ENCODE measurements around the gene HS6ST2.

Gene HS6ST2

GRCh38 chrX:132848296-132848970 lies 110.0 kb downstream of the HS6ST2 start:
- TF ChIP-seq, protein P1, sequence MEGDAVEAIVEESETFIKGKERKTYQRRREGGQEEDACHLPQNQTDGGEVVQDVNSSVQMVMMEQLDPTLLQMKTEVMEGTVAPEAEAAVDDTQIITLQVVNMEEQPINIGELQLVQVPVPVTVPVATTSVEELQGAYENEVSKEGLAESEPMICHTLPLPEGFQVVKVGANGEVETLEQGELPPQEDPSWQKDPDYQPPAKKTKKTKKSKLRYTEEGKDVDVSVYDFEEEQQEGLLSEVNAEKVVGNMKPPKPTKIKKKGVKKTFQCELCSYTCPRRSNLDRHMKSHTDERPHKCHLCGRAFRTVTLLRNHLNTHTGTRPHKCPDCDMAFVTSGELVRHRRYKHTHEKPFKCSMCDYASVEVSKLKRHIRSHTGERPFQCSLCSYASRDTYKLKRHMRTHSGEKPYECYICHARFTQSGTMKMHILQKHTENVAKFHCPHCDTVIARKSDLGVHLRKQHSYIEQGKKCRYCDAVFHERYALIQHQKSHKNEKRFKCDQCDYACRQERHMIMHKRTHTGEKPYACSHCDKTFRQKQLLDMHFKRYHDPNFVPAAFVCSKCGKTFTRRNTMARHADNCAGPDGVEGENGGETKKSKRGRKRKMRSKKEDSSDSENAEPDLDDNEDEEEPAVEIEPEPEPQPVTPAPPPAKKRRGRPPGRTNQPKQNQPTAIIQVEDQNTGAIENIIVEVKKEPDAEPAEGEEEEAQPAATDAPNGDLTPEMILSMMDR (IDR thresholded peaks at IDR 0.05; ENCODE audit: low read depth, low read length), result no peak
- no peak for DNase-seq (ENCODE audit: extremely low read depth, low read depth)

- DNase-seq (ENCODE audit: extremely low read depth, low read depth), result no peak
- TF ChIP-seq, protein P1 (IDR thresholded peaks at IDR 0.05; ENCODE audit: low read depth, low read length), result no peak
Observed at GRCh38 chrX:132843363-132843762, 115.1 kb downstream of the HS6ST2 start.

DNA sequence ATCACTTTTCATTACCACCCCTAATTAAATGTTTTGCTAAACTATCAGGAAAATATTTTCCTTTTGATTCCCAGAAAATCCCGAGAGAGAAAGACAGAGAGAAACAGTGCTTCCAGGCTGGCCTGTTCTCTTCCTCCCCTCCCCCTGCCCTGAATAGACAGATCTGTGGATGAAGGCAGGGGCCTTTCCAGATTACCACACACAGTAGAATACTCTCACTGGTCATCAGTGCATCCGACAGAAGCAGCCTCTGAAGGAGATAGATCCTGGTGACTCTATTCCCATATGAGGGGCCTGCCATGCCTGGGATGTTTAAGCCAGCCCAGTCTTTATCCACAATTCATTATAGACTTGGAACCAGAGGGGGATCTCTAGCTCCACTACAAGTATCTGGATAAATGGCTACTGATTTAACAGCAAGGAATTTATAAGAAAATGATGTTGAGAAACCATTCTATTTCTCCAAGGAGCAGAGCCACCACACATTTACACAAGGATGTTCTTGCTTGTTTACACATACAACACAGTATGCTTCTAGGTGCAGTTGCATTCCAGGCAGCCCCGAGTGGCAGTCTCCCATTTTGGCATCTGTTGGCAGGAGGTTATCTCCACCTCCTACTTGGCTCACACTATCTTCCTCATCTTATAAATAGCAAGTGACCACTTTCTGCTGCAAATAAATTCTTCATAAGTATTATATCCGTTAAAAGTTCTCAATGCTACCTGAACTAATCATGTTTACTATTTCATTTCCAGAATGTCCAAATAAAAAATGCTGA lies 115.8 kb downstream of the HS6ST2 start:
- no peak for DNase-seq (ENCODE audit: extremely low read depth, low read depth)
- TF ChIP-seq, protein P1 (IDR thresholded peaks at IDR 0.05; ENCODE audit: low read depth, low read length), result no peak

- no peak for DNase-seq (ENCODE audit: extremely low read depth, low read depth)
- TF ChIP-seq, protein P1 (IDR thresholded peaks at IDR 0.05; ENCODE audit: low read depth, low read length), result no peak
Observed at GRCh38 chrX:132837967-132838366, 120.5 kb downstream of the HS6ST2 start.

DNA sequence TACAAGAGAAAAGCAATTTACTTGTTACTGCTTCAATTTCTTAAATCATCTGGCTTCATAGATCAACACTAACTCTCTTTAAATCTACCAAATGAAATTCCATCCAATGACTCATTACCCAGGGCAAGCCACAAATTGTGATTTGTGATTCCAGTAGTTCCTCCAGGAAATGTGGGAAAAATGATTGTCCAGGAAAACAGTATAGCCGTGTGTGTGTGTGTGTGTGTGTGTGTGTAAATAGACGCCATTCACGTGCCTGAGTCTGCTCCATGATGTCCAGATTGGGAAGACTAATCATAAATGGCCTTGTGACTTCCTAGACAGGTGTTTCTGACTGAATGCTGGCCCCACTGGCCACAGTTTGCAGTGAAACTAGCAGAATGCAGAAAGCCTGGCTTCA lies 121.3 kb downstream of the HS6ST2 start:
- TF ChIP-seq, protein P1 (IDR thresholded peaks at IDR 0.05; ENCODE audit: low read depth, low read length), result no peak
- DNase-seq (ENCODE audit: extremely low read depth, low read depth), result no peak

DNA sequence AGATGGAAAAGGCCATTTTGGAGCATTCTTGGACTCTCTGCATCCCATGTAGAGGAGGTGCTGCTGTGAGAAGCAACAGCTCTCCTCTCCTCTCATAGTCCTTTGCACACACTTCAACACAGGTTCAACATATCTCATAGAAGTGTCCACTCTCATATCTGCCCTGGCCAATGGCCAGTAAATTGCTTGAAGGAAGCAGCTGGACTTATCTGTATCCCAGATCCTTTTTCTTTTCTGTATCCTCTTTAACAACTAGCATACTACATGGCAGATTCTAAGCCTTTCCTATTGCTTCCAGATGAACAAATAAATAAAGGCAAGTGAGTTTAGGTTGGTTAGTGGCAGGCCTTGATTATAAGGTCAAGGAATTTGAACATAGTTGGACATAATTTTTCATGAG lies 122.0 kb downstream of the HS6ST2 start:
- TF ChIP-seq, protein P1 (IDR thresholded peaks at IDR 0.05; ENCODE audit: low read depth, low read length), result no peak

DNA sequence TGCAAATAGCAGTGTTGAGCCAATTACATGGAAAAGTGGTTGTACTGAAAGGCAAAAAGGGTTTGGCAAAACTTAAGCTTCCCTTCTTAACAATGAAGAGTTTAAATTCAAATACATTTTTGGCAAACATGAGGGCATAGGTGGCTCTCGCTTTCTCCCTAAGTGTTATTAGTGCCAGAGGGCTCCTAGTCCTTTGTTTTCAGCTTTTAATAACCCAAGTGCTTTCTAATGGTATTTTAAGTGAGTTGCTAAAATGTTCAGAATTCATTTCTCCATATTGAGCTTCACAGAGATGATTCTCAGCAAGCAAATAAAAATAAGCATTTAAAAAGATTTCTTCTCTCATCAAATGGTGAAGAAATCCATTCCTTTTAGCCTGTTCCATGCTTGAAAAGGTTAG lies 123.7 kb downstream of the HS6ST2 start:
- TF ChIP-seq, protein P1 (IDR thresholded peaks at IDR 0.05; ENCODE audit: low read depth, low read length), result no peak
- no peak for DNase-seq (ENCODE audit: extremely low read depth, low read depth)

More for the DNA sequence above, 122.0 kb downstream of the HS6ST2 start:
- DNase-seq (ENCODE audit: extremely low read depth, low read depth), result no peak

All from AG09319 (cell line).